GM21515 (cell line): ENCODE results near the gene CENPM.

Experiments used
- ATAC-seq: cut with Tn5 transposase; IDR thresholded peaks from one replicate; pipeline ENCODE4 v1.9.1; 2021; ENCODE audit not compliant: unreplicated experiment

The CENPM gene

GRCh38 chr22:41915035-41915785, 31.7 kb downstream of the CENPM start, which contains the start of gene SHISA8:
Gene SHISA8 (minus strand): TSS chr22:41915074. CDS start chr22:41914667, 407 bp downstream.
- no peak for ATAC-seq

DNA sequence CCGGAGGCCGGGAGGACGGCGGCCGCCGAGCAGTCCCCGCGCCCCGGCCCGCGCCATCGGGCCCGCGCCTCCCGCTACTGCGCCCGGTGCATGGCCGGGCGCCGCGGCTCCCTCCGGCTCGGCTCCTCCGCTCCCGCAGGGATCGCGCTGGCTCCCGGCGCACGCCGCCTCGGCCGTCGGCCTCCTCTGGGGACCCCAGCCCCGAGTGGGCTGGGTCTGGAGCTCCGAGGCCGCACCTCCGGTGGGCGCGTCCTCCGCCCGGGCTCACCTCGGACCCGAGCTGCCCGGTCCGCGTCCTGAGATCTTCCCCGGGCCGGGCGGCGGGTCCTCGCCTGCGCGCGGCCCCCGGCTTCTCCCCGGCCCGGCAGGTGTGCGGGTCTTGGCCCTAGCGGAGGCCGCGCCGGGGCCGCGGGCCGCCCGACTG, 32.3 kb downstream of the CENPM start:
- no peak for ATAC-seq

GRCh38 chr22:41913842-41914534, 33.0 kb downstream of the CENPM start:
- no peak for ATAC-seq

- ATAC-seq, result no peak
Measured at GRCh38 chr22:41913040-41913719, 33.8 kb downstream of the CENPM start.

- ATAC-seq, result no peak
Measured at GRCh38 chr22:41912338-41913039, 34.5 kb downstream of the CENPM start.

DNA sequence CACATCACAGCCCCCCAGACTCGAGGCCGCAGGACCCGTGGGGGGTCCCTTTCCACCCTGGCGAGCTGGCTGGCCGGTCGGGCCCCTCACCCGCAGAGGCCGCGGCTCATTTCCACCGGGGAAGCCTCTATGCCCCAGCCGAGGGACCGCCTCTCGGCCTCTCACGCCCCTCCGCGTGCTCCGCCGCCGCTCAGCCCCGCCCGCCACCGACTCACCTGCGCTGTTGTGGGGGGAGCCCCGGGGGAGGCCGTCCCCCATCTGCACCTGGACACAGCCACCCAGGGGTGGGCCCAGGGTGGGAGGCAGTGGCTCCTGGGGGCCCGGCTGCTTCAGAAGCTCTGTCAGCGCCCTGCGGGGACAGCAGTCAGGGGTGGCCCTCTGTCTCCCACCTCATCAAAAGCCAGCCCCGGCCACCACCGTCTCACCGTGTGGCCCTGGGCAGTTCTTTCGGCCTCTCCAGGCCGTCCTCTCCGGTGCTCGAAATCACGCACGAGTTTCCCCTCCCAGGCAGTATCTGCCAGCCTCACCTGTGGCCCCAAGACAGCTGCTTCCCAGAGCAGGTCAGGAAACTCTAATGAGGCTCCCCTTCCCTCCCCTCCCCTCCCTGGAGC, 35.8 kb downstream of the CENPM start:
- no peak for ATAC-seq

- no peak for ATAC-seq
Measured at GRCh38 chr22:41910050-41911000, 36.6 kb downstream of the CENPM start.

DNA sequence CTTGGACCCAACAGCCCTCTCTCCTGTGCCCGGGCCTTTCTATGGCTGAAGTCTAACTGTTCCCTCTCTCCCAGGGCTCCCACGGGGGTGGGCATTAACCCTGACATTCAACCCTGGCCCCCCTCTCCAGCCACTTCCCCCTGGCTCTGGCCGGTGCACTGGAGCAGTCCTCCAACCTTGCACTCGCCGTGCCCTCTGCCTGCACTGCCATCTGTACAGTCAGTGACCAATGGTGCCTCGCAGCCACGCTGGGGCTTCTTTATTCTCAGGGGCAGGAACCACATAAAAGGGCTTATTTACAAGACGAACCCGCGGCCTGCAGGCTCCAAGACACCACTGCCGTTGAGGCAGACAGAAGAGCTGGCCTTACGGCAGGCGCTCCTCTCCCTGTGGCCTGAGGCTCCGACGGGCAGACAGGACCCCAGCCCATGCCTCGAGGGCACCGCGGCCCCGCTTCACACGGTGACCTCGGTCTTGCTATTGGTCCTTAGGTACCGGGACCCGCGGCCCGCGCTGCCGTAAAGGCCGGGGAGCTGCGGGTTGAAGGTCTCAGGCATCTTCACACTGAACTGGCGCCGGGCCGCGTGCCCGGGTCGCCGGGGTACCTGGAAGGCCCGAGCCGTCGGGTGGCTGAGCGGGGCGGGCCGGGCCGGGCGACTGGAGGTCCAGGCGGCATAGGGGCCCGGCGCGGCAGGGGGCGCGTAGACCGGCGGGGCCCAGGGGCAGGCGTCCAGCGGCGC, 37.5 kb downstream of the CENPM start:
- ATAC-seq, result no peak

DNA sequence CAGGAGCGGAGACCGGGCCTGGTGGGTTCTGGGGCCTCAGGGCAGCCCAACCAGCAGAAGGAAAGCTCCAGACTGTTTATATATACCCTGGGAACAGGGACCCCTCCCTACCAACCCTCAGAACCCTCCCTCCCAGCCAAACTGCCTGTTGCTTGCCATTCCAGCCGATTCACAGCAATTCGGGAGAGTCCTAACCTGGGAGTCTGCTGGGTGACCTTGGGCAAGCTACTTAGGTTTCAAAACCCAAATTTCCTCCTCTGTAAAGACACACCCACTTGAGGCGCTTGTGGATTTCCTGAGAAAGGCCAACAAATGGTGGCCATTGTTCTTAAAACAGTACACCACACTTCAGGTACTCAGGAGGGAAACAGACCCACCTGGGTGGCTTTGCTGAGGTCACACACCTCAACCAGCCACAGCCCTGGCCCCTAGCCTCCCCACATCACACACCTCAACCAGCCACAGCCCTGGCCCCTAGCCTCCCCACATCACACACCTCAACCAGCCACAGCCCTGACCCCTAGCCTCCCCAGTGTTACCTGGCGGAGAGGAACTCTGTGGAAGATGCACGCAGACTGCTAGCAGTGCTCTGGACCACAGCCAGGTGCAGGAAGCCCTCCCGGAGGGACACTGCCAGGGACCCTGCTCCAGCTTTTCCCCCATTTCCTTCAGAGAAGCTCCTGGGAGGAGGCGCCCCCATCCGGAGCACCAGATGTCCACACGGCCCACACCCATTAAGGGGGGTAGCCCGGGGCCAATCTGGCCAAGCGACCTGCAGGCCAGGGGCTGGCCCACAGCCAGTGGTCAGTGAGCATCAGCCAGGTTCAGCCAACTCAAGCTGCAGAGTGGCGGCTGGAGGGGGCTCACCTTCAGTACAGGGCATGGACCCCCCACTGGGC, 38.3 kb downstream of the CENPM start:
- no peak for ATAC-seq

- no peak for ATAC-seq
Measured at GRCh38 chr22:41907436-41908401, 39.2 kb downstream of the CENPM start.

GRCh38 chr22:41906822-41907221, 40.1 kb downstream of the CENPM start:
- no peak for ATAC-seq

GRCh38 chr22:41905411-41906202, 41.3 kb downstream of the CENPM start:
- ATAC-seq, result no peak

DNA sequence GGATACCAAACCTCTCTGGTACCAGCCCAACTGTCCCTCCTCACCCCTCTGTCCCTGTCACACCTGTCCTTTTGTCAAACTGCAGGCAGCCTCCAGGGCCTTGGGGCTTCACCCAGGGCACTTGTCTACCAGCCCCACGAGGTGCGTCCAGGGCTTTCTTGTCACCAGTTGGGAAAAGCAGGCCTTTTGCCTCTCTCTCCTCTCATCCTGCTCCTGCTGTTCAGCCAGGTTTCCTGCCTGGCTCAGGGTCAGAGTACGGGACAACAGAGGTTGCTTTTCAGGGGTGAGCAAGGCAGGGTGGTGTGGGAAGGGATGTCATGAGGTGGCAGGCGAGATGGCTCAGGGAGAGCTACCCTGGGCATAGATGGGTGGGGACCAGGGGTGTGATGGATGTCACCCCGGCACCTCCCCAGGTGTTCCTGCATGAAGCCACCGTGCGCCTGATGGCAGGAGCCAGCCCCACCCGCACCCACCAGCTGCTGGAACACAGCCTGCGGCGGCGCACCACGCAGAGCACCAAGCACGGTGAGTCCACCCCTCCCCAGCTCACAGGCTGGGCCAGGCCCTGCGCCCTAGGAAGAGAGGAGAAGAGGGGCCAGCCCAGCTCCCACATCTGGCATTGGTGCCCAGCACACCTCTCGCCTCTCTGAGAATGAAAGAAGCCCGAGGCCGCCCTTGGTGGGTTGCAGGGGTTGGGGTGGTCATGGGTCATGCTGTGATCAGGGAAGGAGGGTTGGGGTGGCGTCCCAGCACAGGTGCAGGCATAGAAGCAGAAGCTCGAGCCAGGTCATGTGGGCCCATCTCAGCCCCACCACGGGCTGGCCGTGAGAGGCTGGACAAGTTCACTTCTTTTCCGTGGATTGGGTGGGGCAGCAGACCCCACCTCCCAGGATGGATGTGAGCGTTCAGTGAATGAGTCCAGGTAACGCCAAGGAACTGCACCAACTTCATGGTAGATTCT, 42.2 kb downstream of the CENPM start:
- ATAC-seq, result no peak

DNA sequence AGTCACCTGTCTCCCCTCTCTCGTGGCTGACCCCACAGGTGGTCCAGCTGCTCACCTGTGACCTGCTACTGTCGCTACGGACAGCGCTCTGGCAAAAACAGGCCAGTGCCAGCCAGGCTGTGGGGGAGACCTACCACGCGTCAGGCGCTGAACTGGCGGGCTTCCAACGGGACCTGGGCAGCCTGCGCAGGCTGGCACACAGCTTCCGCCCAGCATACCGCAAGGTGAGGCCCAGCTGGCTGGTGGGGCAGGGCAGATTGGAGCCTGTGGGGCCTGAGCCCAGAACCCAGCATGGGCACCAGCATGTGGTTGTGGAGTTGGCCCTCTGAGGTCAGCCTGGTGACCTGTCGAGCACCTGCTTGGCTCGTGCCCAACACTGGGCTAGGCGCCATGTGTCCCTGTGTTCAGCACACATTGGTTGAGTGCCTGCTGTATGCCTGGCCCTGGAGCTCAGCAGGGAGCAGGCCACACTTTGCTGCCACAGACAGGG, 44.0 kb downstream of the CENPM start:
- ATAC-seq, result no peak

DNA sequence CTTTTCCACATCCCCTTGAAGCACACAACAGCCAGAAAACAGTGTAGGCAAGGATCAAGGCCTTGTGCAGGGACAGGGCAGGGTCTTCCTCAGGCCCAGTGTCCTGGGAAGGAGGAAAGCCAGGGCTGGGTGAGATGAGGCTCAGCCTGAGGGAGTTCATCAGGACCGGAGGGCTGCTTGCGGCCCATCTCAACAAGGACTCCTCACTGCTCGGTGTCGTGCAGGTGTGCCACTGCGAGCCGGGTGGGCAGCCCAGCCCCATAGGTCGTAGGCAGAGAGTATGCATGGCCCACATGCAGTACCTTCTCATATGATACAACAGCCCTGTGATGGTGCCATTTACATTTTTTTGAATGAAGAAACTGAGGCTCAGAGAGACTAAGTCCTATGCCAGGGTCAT, 44.9 kb downstream of the CENPM start:
- ATAC-seq, result no peak
